ENCODE measurements around the gene MAP1LC3B2.

Gene MAP1LC3B2

GRCh38 chr12:116538076-116538591 lies 21.0 kb upstream of the MAP1LC3B2 start:
- no peak for DNase-seq

GRCh38 chr12:116538682-116539305 lies 20.4 kb upstream of the MAP1LC3B2 start:
- DNase-seq, result no peak

- DNase-seq, result peak; percentile 64
Measured at GRCh38 chr12:116539361-116539771, 19.8 kb upstream of the MAP1LC3B2 start.

- DNase-seq, result peak; percentile 91
Measured at GRCh38 chr12:116539905-116540482, 19.2 kb upstream of the MAP1LC3B2 start.

- DNase-seq, result no peak
Measured at GRCh38 chr12:116540622-116541152, 18.5 kb upstream of the MAP1LC3B2 start.

- DNase-seq, result no peak
Measured at GRCh38 chr12:116541547-116542344, 17.4 kb upstream of the MAP1LC3B2 start.

- no peak for DNase-seq
Measured at GRCh38 chr12:116542345-116542956, 16.7 kb upstream of the MAP1LC3B2 start.

- no peak for DNase-seq
Measured at GRCh38 chr12:116544656-116545055, 14.5 kb upstream of the MAP1LC3B2 start.

- no peak for DNase-seq
Measured at GRCh38 chr12:116545144-116545543, 14.0 kb upstream of the MAP1LC3B2 start.

GRCh38 chr12:116545936-116546335 lies 13.2 kb upstream of the MAP1LC3B2 start:
- no peak for DNase-seq

- DNase-seq, result no peak
Measured at GRCh38 chr12:116547955-116548501, 11.2 kb upstream of the MAP1LC3B2 start.

- no peak for DNase-seq
Measured at GRCh38 chr12:116549993-116550392, 9.2 kb upstream of the MAP1LC3B2 start.

GRCh38 chr12:116551151-116551550 lies 8.0 kb upstream of the MAP1LC3B2 start:
- no peak for DNase-seq

GRCh38 chr12:116551619-116551951 lies 7.6 kb upstream of the MAP1LC3B2 start:
- no peak for DNase-seq

- no peak for DNase-seq
Measured at GRCh38 chr12:116551952-116552772, 7.0 kb upstream of the MAP1LC3B2 start.

GRCh38 chr12:116552773-116553373 lies 6.3 kb upstream of the MAP1LC3B2 start:
- DNase-seq, result no peak

- no peak for DNase-seq
Measured at GRCh38 chr12:116556356-116556952, 2.7 kb upstream of the MAP1LC3B2 start.

GRCh38 chr12:116556964-116557698 lies 2.0 kb upstream of the MAP1LC3B2 start:
- DNase-seq, result no peak

- no peak for DNase-seq
Measured at GRCh38 chr12:116558280-116559161, 660 bp upstream of the MAP1LC3B2 start.

Data from NCI-H2029 treated with DMSO at 0.1 percent for 48 hours (cell line).